Measurements from ENCODE around the gene CUL4B.

Gene CUL4B

DNA sequence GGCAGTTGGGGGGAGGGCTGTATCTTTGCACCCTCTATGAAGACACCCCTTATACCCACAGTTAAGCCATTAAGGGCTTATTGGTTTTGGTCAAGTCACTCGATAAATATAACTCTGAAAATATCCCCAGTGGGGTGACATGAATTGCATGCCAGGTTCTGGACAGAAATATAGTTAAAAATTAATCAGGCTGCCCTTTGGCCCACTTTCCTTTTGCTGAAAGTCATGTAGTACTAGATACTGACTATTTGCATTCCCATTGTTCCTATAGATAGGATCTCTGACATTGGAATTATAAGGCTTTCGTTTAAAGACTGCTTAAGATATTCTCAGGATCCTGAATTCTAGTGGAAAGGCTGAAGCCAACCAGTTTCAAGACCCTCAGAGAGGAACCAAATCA, 48.1 kb downstream of the CUL4B start:
- TF ChIP-seq CTCF (IDR thresholded peaks at IDR 0.05), result no peak

DNA sequence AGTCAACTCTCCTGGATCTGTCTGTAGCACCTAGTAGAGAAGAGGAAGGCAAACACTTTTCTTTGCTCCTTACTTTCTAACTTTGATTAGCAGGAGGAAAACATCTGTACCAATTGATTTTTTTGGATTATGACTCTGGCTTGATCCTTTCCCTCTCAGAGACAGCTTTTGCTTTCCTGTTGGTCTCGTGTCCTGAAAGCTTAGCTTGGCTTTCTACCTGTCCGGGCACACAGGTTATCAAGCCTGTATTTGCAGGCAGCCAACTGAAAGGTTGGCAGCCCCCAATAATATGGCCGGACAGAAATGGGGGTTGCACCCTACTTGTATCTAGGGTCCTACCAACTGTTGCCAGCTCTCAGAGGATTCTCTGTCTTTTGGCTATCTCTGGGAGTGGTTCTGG, 48.5 kb downstream of the CUL4B start:
- no peak for TF ChIP-seq CTCF (IDR thresholded peaks at IDR 0.05)

DNA sequence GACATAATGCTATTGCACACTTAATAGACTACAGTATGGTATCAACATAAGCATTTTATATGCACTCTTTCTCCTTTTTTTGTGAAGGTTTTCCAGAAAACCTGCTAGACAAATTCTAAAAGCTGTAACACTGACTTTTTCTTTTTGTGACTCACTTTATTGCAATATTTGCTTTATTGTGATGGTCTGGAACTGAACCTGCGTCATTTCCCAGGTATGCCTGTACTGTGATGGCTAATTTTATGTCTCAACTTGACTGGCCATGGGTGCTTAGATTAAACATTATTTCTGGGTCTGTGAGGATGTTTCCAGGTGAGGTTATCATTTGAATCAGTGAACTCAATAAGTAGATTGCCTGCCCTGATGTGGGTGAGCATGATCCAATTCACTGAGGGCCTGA, 56.2 kb downstream of the CUL4B start:
- TF ChIP-seq CTCF (IDR thresholded peaks at IDR 0.05), result no peak

DNA sequence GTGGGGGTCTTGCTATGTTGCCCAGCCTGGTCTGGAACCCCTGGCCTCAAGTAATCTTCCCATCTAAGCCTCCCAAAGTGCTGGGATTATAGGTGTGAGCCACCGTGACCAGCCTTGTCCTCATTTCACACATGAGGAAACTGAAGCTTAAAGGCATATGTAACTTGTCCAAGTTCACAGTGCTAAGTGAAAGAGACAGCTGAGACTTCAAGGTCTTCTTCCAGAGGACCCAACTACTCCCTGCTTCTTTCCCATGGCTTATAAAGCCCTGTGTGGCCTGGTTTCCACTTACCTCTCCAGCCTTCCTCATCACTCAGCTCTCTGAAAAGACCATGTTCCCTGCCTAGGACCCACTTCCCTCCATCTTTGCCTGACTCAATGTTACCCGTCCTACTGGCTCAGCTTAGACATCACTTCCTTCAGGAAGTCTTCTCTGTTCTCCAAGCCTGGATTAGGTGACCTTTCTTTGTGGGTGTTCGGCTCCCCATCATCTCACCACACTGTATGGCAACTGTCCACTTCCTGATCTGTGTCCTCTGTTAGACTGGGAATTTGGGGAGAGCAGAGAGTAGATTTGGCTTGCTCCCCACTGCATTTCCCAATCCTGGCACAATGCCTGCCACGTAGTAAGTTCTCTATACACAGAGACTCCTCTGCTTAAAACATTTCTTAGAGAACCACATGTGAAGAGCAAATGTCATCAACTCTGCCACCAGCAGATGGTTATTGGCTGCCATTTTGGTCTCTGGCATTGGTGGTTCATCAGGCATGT, 61.3 kb downstream of the CUL4B start:
- TF ChIP-seq CTCF (IDR thresholded peaks at IDR 0.05), result no peak

DNA sequence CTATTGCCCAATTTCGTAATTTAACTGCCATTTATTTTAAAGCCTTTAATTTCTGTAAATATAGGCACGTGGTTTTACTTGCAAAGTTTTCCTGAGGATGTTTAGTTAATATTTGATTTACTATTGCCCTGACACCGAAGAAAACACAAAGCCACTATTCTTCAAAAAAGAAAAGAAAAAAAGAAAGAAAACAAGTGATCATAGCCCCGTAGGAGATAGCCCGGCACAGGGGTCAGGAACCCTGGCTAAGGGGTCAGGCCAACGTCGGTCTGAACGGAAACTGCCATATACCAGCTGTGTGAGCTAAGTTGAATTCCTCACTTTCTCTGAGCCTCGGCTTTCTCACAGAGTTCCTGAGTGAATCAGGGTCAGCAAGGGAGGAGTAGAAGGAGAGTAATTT, 74.0 kb downstream of the CUL4B start:
- no peak for TF ChIP-seq CTCF (IDR thresholded peaks at IDR 0.05)

DNA sequence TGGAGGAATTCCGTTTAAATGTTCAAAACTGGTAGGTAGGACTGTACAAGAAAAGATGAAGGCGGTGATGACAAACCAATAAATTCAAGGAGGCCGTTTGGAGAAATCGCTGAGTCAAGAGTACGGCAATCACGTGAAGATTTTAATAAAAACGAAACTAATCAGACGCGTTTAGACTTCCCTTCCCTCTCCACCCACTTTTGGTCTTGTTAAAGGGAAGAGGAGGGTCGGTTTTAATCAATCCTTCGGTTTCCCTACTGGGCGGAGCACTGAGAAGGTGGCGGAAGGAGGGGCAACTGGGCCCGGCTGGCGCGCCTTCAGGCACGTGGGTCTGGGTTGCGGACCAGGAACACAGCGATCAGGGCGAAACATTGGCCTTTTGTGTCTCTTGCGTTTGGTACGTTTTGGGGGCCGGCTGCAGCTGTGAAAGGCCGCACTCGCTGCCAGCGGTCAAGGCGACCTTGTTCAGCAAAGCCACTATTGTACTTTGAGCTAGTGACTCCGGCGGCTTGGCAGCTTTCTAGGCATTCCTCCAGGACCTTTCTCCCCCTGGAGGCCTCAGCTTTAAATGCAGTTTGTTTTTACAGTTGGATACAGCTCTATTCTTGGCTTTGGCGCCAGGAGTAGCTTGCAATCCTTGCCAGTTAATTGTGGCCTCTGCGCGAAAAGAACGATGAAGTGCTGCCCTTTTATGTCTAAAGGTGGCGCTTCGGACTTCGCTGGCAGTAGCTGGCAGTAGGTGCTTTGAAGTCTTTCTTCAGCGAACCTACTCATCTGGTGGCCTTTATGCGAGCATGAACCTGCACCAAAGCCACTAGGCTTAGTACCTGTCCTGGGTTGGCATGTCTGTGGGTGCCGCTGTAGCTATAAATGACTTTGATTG, 74.9 kb downstream of the CUL4B start:
- TF ChIP-seq CTCF (IDR thresholded peaks at IDR 0.05), result peak; percentile 48

- TF ChIP-seq CTCF (IDR thresholded peaks at IDR 0.05), result no peak
Measured at GRCh38 chrX:120485315-120485637, 75.5 kb downstream of the CUL4B start.

All from LNCAP (cell line).